CD14-positive monocyte (primary cell): Measurements from ENCODE around the gene TAS1R3. TPM values are rescaled to one million over a fixed set of nuclear protein-coding genes. Genes with fewer than 3 reads are reported as not detected.

ENCODE experiments used
- DNase-seq, 3 donors: peaks; one replicate each; pipeline ENCODE4 v3.0.0-alpha.2; 2011 to 2022
- H2AFZ ChIP-seq: 2 replicates; pipeline ENCODE4 v1.6.0; 2012; ENCODE audit warnings: mild to moderate bottlenecking, low read depth, low read length, inconsistent platforms; ENCODE audit not compliant: insufficient read depth, poor library complexity, severe bottlenecking
- H3K27ac ChIP-seq, 2 donors: 1 replicate in 1 of 2; 2 replicates in 1 of 2; pipeline ENCODE4 v1.5.1; 2012 to 2013; ENCODE audit warnings: low read length in 2 of 2, control low read depth in 1 of 2, inconsistent platforms in 1 of 2, low read depth in 1 of 2, mild to moderate bottlenecking in 1 of 2
- H3K27me3 ChIP-seq, 2 donors: one replicate each; pipeline versions ENCODE4 v1.6.0 to v1.6.1; 2011 to 2013; ENCODE audit warnings: low read length in 2 of 2; ENCODE audit not compliant: control insufficient read depth in 2 of 2, insufficient read depth in 2 of 2
- H3K36me3 ChIP-seq, 2 donors: replicated peaks in 1 of 2; 1 replicate in 1 of 2; 2 replicates in 1 of 2; pipeline versions ENCODE4 v1.5.1 to v1.6.1; 2012 to 2013; ENCODE audit warnings: low read length in 2 of 2, control low read depth in 1 of 2, inconsistent platforms in 1 of 2, mild to moderate bottlenecking in 1 of 2; ENCODE audit not compliant: insufficient read depth in 2 of 2, control insufficient read depth in 1 of 2
- H3K4me1 ChIP-seq, 2 donors: 1 replicate in 1 of 2; 2 replicates in 1 of 2; pipeline versions ENCODE4 v1.5.1 to v1.6.1; 2012 to 2013; ENCODE audit warnings: low read length in 2 of 2, control low read depth in 1 of 2, inconsistent platforms in 1 of 2, mild to moderate bottlenecking in 1 of 2, moderate library complexity in 1 of 2; ENCODE audit not compliant: insufficient read depth in 2 of 2, control insufficient read depth in 1 of 2
- H3K4me2 ChIP-seq: replicated peaks from 2 replicates; pipeline ENCODE3; 2012; ENCODE audit warnings: low read length, moderate library complexity, mild to moderate bottlenecking; ENCODE audit not compliant: poor library complexity, severe bottlenecking; ENCODE audit errors: extremely low read depth
- H3K4me3 ChIP-seq, 3 experiments: fragments of 200-600 bp in 1 of 3; sonication (generic) in 1 of 3; replicated peaks in 1 of 3; 1 replicate in 2 of 3; 2 replicates in 1 of 3; pipeline ENCODE4 v1.5.1; 2011 to 2013; ENCODE audit warnings: low read length in 3 of 3, mild to moderate bottlenecking in 3 of 3, control low read depth in 2 of 3, low read depth in 2 of 3, inconsistent platforms in 1 of 3, moderate library complexity in 1 of 3
- H3K79me2 ChIP-seq: 2 replicates; pipeline ENCODE4 v1.6.0; 2012; ENCODE audit warnings: mild to moderate bottlenecking, control low read depth, inconsistent platforms, low read length, moderate library complexity; ENCODE audit not compliant: insufficient read depth
- H3K9ac ChIP-seq: 2 replicates; pipeline ENCODE4 v1.6.0; 2017; ENCODE audit warnings: low read length, mild to moderate bottlenecking; ENCODE audit not compliant: insufficient read depth, poor library complexity, severe bottlenecking
- H3K9me3 ChIP-seq, 2 donors: replicated peaks in 1 of 2; 1 replicate in 1 of 2; 2 replicates in 1 of 2; pipeline versions ENCODE4 v1.5.1 to v1.6.1; 2012 to 2013; ENCODE audit warnings: low read length in 2 of 2, control low read depth in 1 of 2; ENCODE audit not compliant: control insufficient read depth in 1 of 2, insufficient read depth in 1 of 2
- H4K20me1 ChIP-seq: 2 replicates; pipeline ENCODE4 v1.6.0; 2012; ENCODE audit warnings: mild to moderate bottlenecking, low read length, control low read depth, moderate library complexity; ENCODE audit not compliant: insufficient read depth
- H3K27ac Mint-ChIP-seq, 7 donors: one replicate each; pipeline ENCODE4 v1.8.0; 2020; ENCODE audit warnings: mild to moderate bottlenecking in 7 of 7, mixed read lengths in 7 of 7, moderate library complexity in 6 of 7, inconsistent platforms in 2 of 7
- H3K27me3 Mint-ChIP-seq, 3 donors: one replicate each; pipeline ENCODE4 v1.8.0; 2021 to 2022; ENCODE audit warnings: low read depth in 3 of 3, mild to moderate bottlenecking in 3 of 3, mixed read lengths in 3 of 3, moderate library complexity in 3 of 3, inconsistent platforms in 1 of 3
- H3K36me3 Mint-ChIP-seq, 2 donors: one replicate each; pipeline ENCODE4 v1.8.0; 2020; ENCODE audit warnings: mixed read lengths in 2 of 2, inconsistent platforms in 1 of 2, mild to moderate bottlenecking in 1 of 2
- H3K4me1 Mint-ChIP-seq: one replicate; pipeline ENCODE4 v1.8.0; 2020; ENCODE audit warnings: mild to moderate bottlenecking, mixed read lengths
- H3K4me3 Mint-ChIP-seq, 2 donors: one replicate each; pipeline ENCODE4 v1.8.0; 2020; ENCODE audit warnings: mild to moderate bottlenecking in 2 of 2, mixed read lengths in 2 of 2, moderate library complexity in 1 of 2
- H3K9me3 Mint-ChIP-seq, 7 donors: one replicate each; pipeline ENCODE4 v1.8.0; 2020 to 2022; ENCODE audit warnings: mixed read lengths in 7 of 7, mild to moderate bottlenecking in 6 of 7, moderate library complexity in 6 of 7, inconsistent platforms in 2 of 7
- CTCF ChIP-seq: fragments of 200-600 bp; IDR thresholded peaks from one replicate; pipeline ENCODE4 v1.8.0; 2022; ENCODE audit warnings: antibody characterized with exemption, mild to moderate bottlenecking
- WGBS: methylation state at CpG from one replicate; pipeline ENCODE4 v1.1.5; 2013; ENCODE audit warnings: missing lambda C conversion rate; ENCODE audit not compliant: insufficient coverage; 5-methylcytosine and 5-hydroxymethylcytosine counted together
- intact Hi-C, 2 donors: fragments of 100-400 bp; cut with micrococcal nuclease; formaldehyde crosslinking; loops; one replicate each; pipeline versions ENCODE4 v1.15.0 to v1.15.1; 2023
- polyA plus RNA-seq, 3 donors: library from polyadenylated mRNA; depleted of rRNA in 1 of 3; unstranded in 2 of 3; stranded (reverse) in 1 of 3; fragments of 300-500 nt in 2 of 3; fragments of >200 nt in 1 of 3; fragmentation: Illumina TruSeq in 2 of 3; gene quantifications; 1 replicate in 2 of 3; 2 replicates in 1 of 3; pipeline ENCODE4 v1.2.3, GENCODE V29; 2012 to 2021

Gene TAS1R3
- polyA plus RNA-seq, 3 donors = 0.45 TPM; not detected in 2

GRCh38 chr1:1322418-1322817 lies 8.7 kb upstream of the TAS1R3 start:
- Mint-ChIP-seq H3K27ac (no peak overlapping the region), H3K9me3 (no peaks in the 10 kb centered on the region), H3K4me3 (no peak overlapping the region), H3K27me3 (no peaks in the 10 kb centered on the region), H3K4me1 (peaks cover 25% of the 10 kb centered on the region), H3K36me3 (peaks cover 20 to 45% of the 10 kb centered on the region in 2 donors)
- intact Hi-C loops = no loop called here
- H4K20me1 ChIP-seq = peaks cover 64% of the 10 kb centered on the region
- H3K4me3 ChIP-seq = no peak overlapping the region
- H3K27me3 ChIP-seq = no peaks in the 10 kb centered on the region
- 93% methylated on average over 3 of the region's 14 CpGs for WGBS
- peaks cover 22 to 24% of the 10 kb centered on the region in 2 donors for H3K4me1 ChIP-seq
- no peaks in the 10 kb centered on the region for H3K9me3 ChIP-seq
- no peak overlapping the region for H3K9ac ChIP-seq
- peak overlapping the region in 1 of 2 donors; percentile 32 for H3K27ac ChIP-seq
- H3K4me2 ChIP-seq = no peak overlapping the region
- no peak for TF ChIP-seq CTCF
- H2AFZ ChIP-seq = no peak overlapping the region
- H3K79me2 ChIP-seq = peaks cover 59% of the 10 kb centered on the region
- H3K36me3 ChIP-seq = peaks cover 29 to 39% of the 10 kb centered on the region in 2 donors
- DNase-seq = no peak

GRCh38 chr1:1322952-1323351 lies 8.1 kb upstream of the TAS1R3 start:
- H3K9me3 Mint-ChIP-seq = no peaks in the 10 kb centered on the region
- WGBS = 97% methylated on average over 10 of the region's 10 CpGs
- peaks cover 25% of the 10 kb centered on the region for H3K4me1 Mint-ChIP-seq
- H3K27ac ChIP-seq = no peak overlapping the region
- no peaks in the 10 kb centered on the region for H3K9me3 ChIP-seq
- no peak overlapping the region for H3K4me2 ChIP-seq
- peaks cover 20 to 45% of the 10 kb centered on the region in 2 donors for H3K36me3 Mint-ChIP-seq
- peaks cover 62% of the 10 kb centered on the region for H4K20me1 ChIP-seq
- H3K27me3 Mint-ChIP-seq = no peaks in the 10 kb centered on the region
- H2AFZ ChIP-seq = no peak overlapping the region
- intact Hi-C loops = no loop called here
- no peaks in the 10 kb centered on the region for H3K27me3 ChIP-seq
- peaks cover 59% of the 10 kb centered on the region for H3K79me2 ChIP-seq
- peak overlapping the region; percentile 4 for H3K9ac ChIP-seq
- H3K4me3 Mint-ChIP-seq = peak overlapping the region in 1 of 2 donors; percentile 66
- no peak overlapping the region for H3K4me3 ChIP-seq
- peaks cover 30 to 38% of the 10 kb centered on the region in 2 donors for H3K36me3 ChIP-seq
- no peak for DNase-seq
- H3K4me1 ChIP-seq = peaks cover 22 to 24% of the 10 kb centered on the region in 2 donors
- peak overlapping the region in 2 of 7 donors; percentile 30 to 69 for H3K27ac Mint-ChIP-seq
- no peak for TF ChIP-seq CTCF
